ENCODE data around the gene WDPCP. TPM values are rescaled to one million over a fixed set of nuclear protein-coding genes. Genes with fewer than 3 reads are reported as not detected.
"Not testable (repeated sequence)": the region's sequence is repeated elsewhere in the genome, so short reads cannot be mapped to it uniquely, and the experiment has no call there.

WDPCP gene
- total and polyA plus RNA-seq, 2 of the 8 experiments (the other 6 are each of a cell fraction or from before 2014, with no cell fraction given): 9.3 to 25.8 TPM

GRCh38 chr2:63558922-63559321 is 29.4 kb downstream of the WDPCP start:
- FAIRE-seq; H2BK12ac ChIP-seq (ENCODE audit: low read depth, low read length); H3K9me3 ChIP-seq (ENCODE audit: insufficient read depth in 2 of 2, low read depth in 1 of 2, low read length in 1 of 2); H3K27ac ChIP-seq (ENCODE audit: low read depth, low read length); H4K8ac ChIP-seq (ENCODE audit: extremely low read depth, insufficient read depth, low read length); H2BK20ac ChIP-seq (ENCODE audit: low read length); H4K5ac ChIP-seq (ENCODE audit: insufficient read length, low read depth, low read length); H3K56ac ChIP-seq (replicated peaks; ENCODE audit: insufficient read length, low read depth, low read length); H3K27me3 ChIP-seq (replicated peaks in 1 of 4; ENCODE audit: control insufficient read depth in 3 of 4, extremely low read depth in 1 of 4, insufficient read depth in 3 of 4, low read length in 3 of 4); H3K4me3 ChIP-seq (ENCODE audit: extremely low read depth in 1 of 4, insufficient read depth in 2 of 4, low read depth in 3 of 4, low read length in 4 of 4); H2AFZ ChIP-seq (ENCODE audit: low read length); H3K14ac ChIP-seq (ENCODE audit: insufficient read length); H3K4ac ChIP-seq (replicated peaks; ENCODE audit: insufficient read length, low read depth, low read length); H3K4me2 ChIP-seq (ENCODE audit: insufficient read depth in 1 of 2, low read depth in 2 of 2, low read length in 2 of 2); H4K91ac ChIP-seq (replicated peaks; ENCODE audit: insufficient read length, low read length); H3K23ac ChIP-seq (ENCODE audit: insufficient read length); H2BK120ac ChIP-seq (replicated peaks; ENCODE audit: low read depth, low read length); H3K4me1 ChIP-seq (replicated peaks in 1 of 4; ENCODE audit: control insufficient read depth in 3 of 4, insufficient read depth in 4 of 4, low read length in 3 of 4); H3K79me1 ChIP-seq (ENCODE audit: low read depth, low read length); POLR2A ChIA-PET (ENCODE audit: partially characterized antibody); CTCF ChIA-PET (ENCODE audit: partially characterized antibody); H2BK5ac ChIP-seq (ENCODE audit: low read depth, low read length); H2AK5ac ChIP-seq (ENCODE audit: low read depth, low read length); H3K23me2 ChIP-seq (ENCODE audit: low read depth, low read length); H2BK15ac ChIP-seq (ENCODE audit: low read length); H4K20me1 ChIP-seq (replicated peaks in 1 of 2; ENCODE audit: control insufficient read depth in 1 of 2, insufficient read depth in 2 of 2, low read length in 2 of 2); H3K9ac ChIP-seq (replicated peaks in 1 of 4; ENCODE audit: extremely low read depth in 1 of 4, low read depth in 3 of 4, low read length in 3 of 4); H3K18ac ChIP-seq (ENCODE audit: extremely low read depth, low read length); DNase-seq (ENCODE audit: low read depth in 1 of 2, low spot score in 2 of 2): not testable (repeated sequence)
- peaks cover 0 to 32% of the 10 kb centered on the region in 2 experiments; a peak in 2 of 4 replicates for H3K79me2 ChIP-seq (ENCODE audit: control insufficient read depth in 1 of 2, insufficient read depth in 2 of 2, low read length in 2 of 2)
- 56% methylated on average over 3 of the region's 3 CpGs; no CpG with 5 or more reads in 1 of the 2 experiments for WGBS, 2 experiments (ENCODE audit: extremely low coverage in 1 of 2, insufficient coverage in 1 of 2, insufficient read length in 1 of 2, insufficient replicate concordance in 2 of 2, low coverage in 1 of 2, low lambda C conversion rate in 2 of 2, missing lambda C conversion rate in 1 of 2)
- peaks cover 0 to 15% (median under 1%) of the 10 kb centered on the region in 4 experiments; a peak in 3 of 8 replicates for H3K36me3 ChIP-seq (ENCODE audit: control insufficient read depth in 2 of 4, insufficient read depth in 4 of 4, low read length in 3 of 4)

- not testable (repeated sequence) for H3K23ac ChIP-seq (ENCODE audit: insufficient read length); H3K27ac ChIP-seq (ENCODE audit: low read depth, low read length); FAIRE-seq; H3K36me3 ChIP-seq (ENCODE audit: control insufficient read depth in 2 of 4, insufficient read depth in 4 of 4, low read length in 3 of 4); H3K18ac ChIP-seq (ENCODE audit: extremely low read depth, low read length); H2BK5ac ChIP-seq (ENCODE audit: low read depth, low read length); H2BK15ac ChIP-seq (ENCODE audit: low read length); H4K91ac ChIP-seq (replicated peaks; ENCODE audit: insufficient read length, low read length); H3K4me1 ChIP-seq (replicated peaks in 1 of 4; ENCODE audit: control insufficient read depth in 3 of 4, insufficient read depth in 4 of 4, low read length in 3 of 4); H3K23me2 ChIP-seq (ENCODE audit: low read depth, low read length); H2BK20ac ChIP-seq (ENCODE audit: low read length); H3K9me3 ChIP-seq (ENCODE audit: insufficient read depth in 2 of 2, low read depth in 1 of 2, low read length in 1 of 2); H4K5ac ChIP-seq (ENCODE audit: insufficient read length, low read depth, low read length); H3K4me3 ChIP-seq (ENCODE audit: extremely low read depth in 1 of 4, insufficient read depth in 2 of 4, low read depth in 3 of 4, low read length in 4 of 4); DNase-seq (ENCODE audit: low read depth in 1 of 2, low spot score in 2 of 2); H3K14ac ChIP-seq (ENCODE audit: insufficient read length); H2BK12ac ChIP-seq (ENCODE audit: low read depth, low read length); H3K56ac ChIP-seq (replicated peaks; ENCODE audit: insufficient read length, low read depth, low read length); H3K27me3 ChIP-seq (replicated peaks in 1 of 4; ENCODE audit: control insufficient read depth in 3 of 4, extremely low read depth in 1 of 4, insufficient read depth in 3 of 4, low read length in 3 of 4); H3K4ac ChIP-seq (replicated peaks; ENCODE audit: insufficient read length, low read depth, low read length); H2AFZ ChIP-seq (ENCODE audit: low read length); H2BK120ac ChIP-seq (replicated peaks; ENCODE audit: low read depth, low read length); H4K8ac ChIP-seq (ENCODE audit: extremely low read depth, insufficient read depth, low read length); H4K20me1 ChIP-seq (replicated peaks in 1 of 2; ENCODE audit: control insufficient read depth in 1 of 2, insufficient read depth in 2 of 2, low read length in 2 of 2); H2AK5ac ChIP-seq (ENCODE audit: low read depth, low read length); H3K79me1 ChIP-seq (ENCODE audit: low read depth, low read length); H3K4me2 ChIP-seq (ENCODE audit: insufficient read depth in 1 of 2, low read depth in 2 of 2, low read length in 2 of 2); H3K9ac ChIP-seq (replicated peaks in 1 of 4; ENCODE audit: extremely low read depth in 1 of 4, low read depth in 3 of 4, low read length in 3 of 4)
- H3K79me2 ChIP-seq (ENCODE audit: control insufficient read depth in 1 of 2, insufficient read depth in 2 of 2, low read length in 2 of 2): peaks cover 0 to 34% of the 10 kb centered on the region in 2 experiments; a peak in 2 of 4 replicates
- POLR2A ChIA-PET (ENCODE audit: partially characterized antibody): interaction anchor here (1.2 kb wide), 1 partner anchor 9 kb away, joined by 5 read pairs; no protein-coding TSS in a partner anchor
- CTCF ChIA-PET (ENCODE audit: partially characterized antibody): interaction anchor here (1.6 kb wide), 1 partner anchor 71 kb away, joined by 4 read pairs; no protein-coding TSS in a partner anchor
These were observed 30.5 kb downstream of the WDPCP start for GRCh38 chr2:63557819-63558218.
